ENCODE results near the gene MAK. TPM values are rescaled to one million over a fixed set of nuclear protein-coding genes. Genes with fewer than 3 reads are reported as not detected.

MAK gene
- total RNA-seq, 2 experiments from 2014 or later = 0.10 TPM; not detected in 1

DNA sequence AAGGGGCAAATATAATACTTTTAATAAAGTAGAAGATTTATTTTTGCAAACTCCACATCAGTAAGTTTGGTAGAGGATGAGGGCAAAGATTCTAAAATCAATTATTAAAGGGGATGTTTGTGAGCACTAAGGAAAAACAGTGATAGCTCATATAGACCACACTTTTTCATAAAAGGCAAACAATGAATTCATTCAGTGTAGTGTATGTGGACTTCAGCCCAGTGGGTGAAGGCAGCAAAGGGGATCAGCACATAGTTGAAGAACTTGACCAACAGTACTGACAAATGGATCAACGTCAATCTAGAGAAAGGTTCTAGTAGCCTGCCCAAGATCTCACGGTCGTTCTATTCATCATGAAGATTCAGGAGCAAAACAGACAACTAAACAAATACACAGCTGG, 45.3 kb downstream of the MAK start:
- BruUV-seq (replicated peaks) = no TSS peak
- Histone ChIP-seq H3K9me2 (ENCODE audit: insufficient read depth, low read length) (no peaks in the 10 kb centered on the region), H3K36me3 (ENCODE audit: insufficient read depth, low read length) (no peaks in the 10 kb centered on the region), H3K79me2 (ENCODE audit: insufficient read depth, low read depth, low read length) (no peaks in the 10 kb centered on the region), H3K9me3 (ENCODE audit: low read length) (no peaks in the 10 kb centered on the region), H3K4me3 (ENCODE audit: low read depth, low read length, poor library complexity, severe bottlenecking) (no peak overlapping the region), H3K4me2 (ENCODE audit: low read length) (no peak overlapping the region), H3K27ac (ENCODE audit: low read depth, low read length, poor library complexity, severe bottlenecking) (no peak overlapping the region), H2AFZ (ENCODE audit: low read length) (no peak overlapping the region), H4K20me1 (ENCODE audit: insufficient read depth, low read length) (no peaks in the 10 kb centered on the region), H3K4me1 (ENCODE audit: insufficient read depth, low read length, poor library complexity, severe bottlenecking) (no peaks in the 10 kb centered on the region)
- no peak for TF ChIP-seq EZH2phosphoT487 (IDR thresholded peaks at IDR 0.05; ENCODE audit: borderline replicate concordance, low read depth, low read length)
- TF ChIP-seq, protein P1, sequence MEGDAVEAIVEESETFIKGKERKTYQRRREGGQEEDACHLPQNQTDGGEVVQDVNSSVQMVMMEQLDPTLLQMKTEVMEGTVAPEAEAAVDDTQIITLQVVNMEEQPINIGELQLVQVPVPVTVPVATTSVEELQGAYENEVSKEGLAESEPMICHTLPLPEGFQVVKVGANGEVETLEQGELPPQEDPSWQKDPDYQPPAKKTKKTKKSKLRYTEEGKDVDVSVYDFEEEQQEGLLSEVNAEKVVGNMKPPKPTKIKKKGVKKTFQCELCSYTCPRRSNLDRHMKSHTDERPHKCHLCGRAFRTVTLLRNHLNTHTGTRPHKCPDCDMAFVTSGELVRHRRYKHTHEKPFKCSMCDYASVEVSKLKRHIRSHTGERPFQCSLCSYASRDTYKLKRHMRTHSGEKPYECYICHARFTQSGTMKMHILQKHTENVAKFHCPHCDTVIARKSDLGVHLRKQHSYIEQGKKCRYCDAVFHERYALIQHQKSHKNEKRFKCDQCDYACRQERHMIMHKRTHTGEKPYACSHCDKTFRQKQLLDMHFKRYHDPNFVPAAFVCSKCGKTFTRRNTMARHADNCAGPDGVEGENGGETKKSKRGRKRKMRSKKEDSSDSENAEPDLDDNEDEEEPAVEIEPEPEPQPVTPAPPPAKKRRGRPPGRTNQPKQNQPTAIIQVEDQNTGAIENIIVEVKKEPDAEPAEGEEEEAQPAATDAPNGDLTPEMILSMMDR (conservative IDR thresholded peaks at IDR 0.05; ENCODE audit: low read length) = no peak
- ChIA-PET POLR2A (interaction anchor here (0.5 to 1.1 kb wide), 4 partner anchors 10 to 924 kb away, joined by 3 to 6 read pairs (median 3); partner anchors contain the start of gene TMEM14B), CTCF (ENCODE audit: unreplicated experiment) (no interaction called here)
- DNase-seq (ENCODE audit: low spot score) = no peak
- intact Hi-C loops (cut with micrococcal nuclease; ENCODE audit: unreplicated experiment) = no loop called here

DNA sequence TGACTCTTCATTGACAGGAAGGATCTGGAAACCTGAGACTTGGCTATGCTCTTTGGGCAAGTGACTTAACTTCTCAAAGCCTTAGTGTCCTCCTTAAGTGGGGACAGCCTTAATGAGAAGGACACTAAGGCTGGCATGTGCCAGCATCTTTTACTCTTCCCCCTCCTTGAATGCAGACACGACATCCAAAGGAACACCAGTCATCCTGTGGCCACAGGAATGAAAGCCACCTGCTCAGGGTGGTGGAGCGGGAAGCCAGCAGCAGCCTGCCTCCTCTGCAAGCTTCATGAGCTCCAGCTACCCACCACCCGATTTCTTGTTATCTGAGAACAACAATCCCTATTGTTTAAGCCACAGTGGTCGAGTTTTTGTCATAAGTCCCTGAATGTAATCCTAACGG, 46.2 kb downstream of the MAK start:
- POLR2A ChIA-PET = no interaction called here

GRCh38 chr6:10791673-10792072, 46.7 kb downstream of the MAK start:
- no TSS peak for BruUV-seq (replicated peaks)
- TF ChIP-seq EZH2phosphoT487 (IDR thresholded peaks at IDR 0.05; ENCODE audit: borderline replicate concordance, low read depth, low read length) = no peak
- TF ChIP-seq, protein P1 (conservative IDR thresholded peaks at IDR 0.05; ENCODE audit: low read length) = no peak

More for the DNA sequence above, 46.2 kb downstream of the MAK start:
- Histone ChIP-seq H4K20me1 (ENCODE audit: insufficient read depth, low read length) (no peaks in the 10 kb centered on the region), H3K4me3 (ENCODE audit: low read depth, low read length, poor library complexity, severe bottlenecking) (no peak overlapping the region), H3K9me3 (ENCODE audit: low read length) (no peaks in the 10 kb centered on the region), H3K36me3 (ENCODE audit: insufficient read depth, low read length) (no peaks in the 10 kb centered on the region), H3K4me1 (ENCODE audit: insufficient read depth, low read length, poor library complexity, severe bottlenecking) (no peaks in the 10 kb centered on the region), H3K4me2 (ENCODE audit: low read length) (no peak overlapping the region), H3K79me2 (ENCODE audit: insufficient read depth, low read depth, low read length) (no peaks in the 10 kb centered on the region), H3K27ac (ENCODE audit: low read depth, low read length, poor library complexity, severe bottlenecking) (no peak overlapping the region), H2AFZ (ENCODE audit: low read length) (no peak overlapping the region), H3K9me2 (ENCODE audit: insufficient read depth, low read length) (no peaks in the 10 kb centered on the region)
- CTCF ChIA-PET (ENCODE audit: unreplicated experiment) = no interaction called here
- no peak for DNase-seq (ENCODE audit: low spot score)
- TF ChIP-seq EZH2phosphoT487 (IDR thresholded peaks at IDR 0.05; ENCODE audit: borderline replicate concordance, low read depth, low read length) = no peak
- no TSS peak for BruUV-seq (replicated peaks)
- intact Hi-C loops (cut with micrococcal nuclease; ENCODE audit: unreplicated experiment) = no loop called here

More at GRCh38 chr6:10791673-10792072, 46.7 kb downstream of the MAK start:
- DNase-seq (ENCODE audit: low spot score) = no peak
- Histone ChIP-seq H3K79me2 (ENCODE audit: insufficient read depth, low read depth, low read length) (no peaks in the 10 kb centered on the region), H3K4me1 (ENCODE audit: insufficient read depth, low read length, poor library complexity, severe bottlenecking) (no peaks in the 10 kb centered on the region), H3K9me2 (ENCODE audit: insufficient read depth, low read length) (no peaks in the 10 kb centered on the region), H3K4me2 (ENCODE audit: low read length) (no peak overlapping the region), H3K36me3 (ENCODE audit: insufficient read depth, low read length) (no peaks in the 10 kb centered on the region), H3K9me3 (ENCODE audit: low read length) (no peaks in the 10 kb centered on the region), H3K27ac (ENCODE audit: low read depth, low read length, poor library complexity, severe bottlenecking) (no peak overlapping the region), H3K4me3 (ENCODE audit: low read depth, low read length, poor library complexity, severe bottlenecking) (no peak overlapping the region), H2AFZ (ENCODE audit: low read length) (no peak overlapping the region), H4K20me1 (ENCODE audit: insufficient read depth, low read length) (no peaks in the 10 kb centered on the region)
- POLR2A ChIA-PET = no interaction called here
- CTCF ChIA-PET (ENCODE audit: unreplicated experiment) = no interaction called here
- intact Hi-C loops (cut with micrococcal nuclease; ENCODE audit: unreplicated experiment) = no loop called here

Measured in OCI-LY7 (cell line).